ENCODE data around the gene FMNL2. TPM values are rescaled to one million over a fixed set of nuclear protein-coding genes. Genes with fewer than 3 reads are reported as not detected.

The FMNL2 gene
- polyA plus RNA-seq, 4 donors = 87.2 to 123 (median 98.3) TPM

GRCh38 chr2:152564754-152565551 is 230.0 kb downstream of the FMNL2 start:
- DNase-seq (ENCODE audit: low read depth in 4 of 4, low spot score in 2 of 4) = no peak

GRCh38 chr2:152565884-152566727 is 231.1 kb downstream of the FMNL2 start:
- no peak for DNase-seq (ENCODE audit: low read depth in 4 of 4, low spot score in 2 of 4)

- DNase-seq (ENCODE audit: low read depth in 4 of 4, low spot score in 2 of 4) = no peak
Observed at GRCh38 chr2:152566728-152567069, 231.7 kb downstream of the FMNL2 start.

- no peak for DNase-seq (ENCODE audit: low read depth in 4 of 4, low spot score in 2 of 4)
Observed at GRCh38 chr2:152568531-152568930, 233.6 kb downstream of the FMNL2 start.

GRCh38 chr2:152569186-152569585 is 234.2 kb downstream of the FMNL2 start:
- DNase-seq (ENCODE audit: low read depth in 4 of 4, low spot score in 2 of 4) = no peak

- no peak for DNase-seq (ENCODE audit: low read depth in 4 of 4, low spot score in 2 of 4)
Observed at GRCh38 chr2:152571048-152571766, 236.2 kb downstream of the FMNL2 start.

GRCh38 chr2:152572031-152572430 is 237.1 kb downstream of the FMNL2 start:
- DNase-seq (ENCODE audit: low read depth in 4 of 4, low spot score in 2 of 4) = no peak

GRCh38 chr2:152573168-152573567 is 238.2 kb downstream of the FMNL2 start:
- DNase-seq (ENCODE audit: low read depth in 4 of 4, low spot score in 2 of 4) = no peak

GRCh38 chr2:152577579-152577978 is 242.6 kb downstream of the FMNL2 start:
- peak in 2 of 4 donors; percentile 20 to 27 for DNase-seq (ENCODE audit: low read depth in 4 of 4, low spot score in 2 of 4)

GRCh38 chr2:152578573-152578972 is 243.6 kb downstream of the FMNL2 start:
- DNase-seq (ENCODE audit: low read depth in 4 of 4, low spot score in 2 of 4) = no peak

- no peak for DNase-seq (ENCODE audit: low read depth in 4 of 4, low spot score in 2 of 4)
Observed at GRCh38 chr2:152580714-152581113, 245.7 kb downstream of the FMNL2 start.

GRCh38 chr2:152581360-152581759 is 246.4 kb downstream of the FMNL2 start:
- DNase-seq (ENCODE audit: low read depth in 4 of 4, low spot score in 2 of 4) = no peak

GRCh38 chr2:152582081-152582480 is 247.1 kb downstream of the FMNL2 start:
- no peak for DNase-seq (ENCODE audit: low read depth in 4 of 4, low spot score in 2 of 4)

- no peak for DNase-seq (ENCODE audit: low read depth in 4 of 4, low spot score in 2 of 4)
Observed at GRCh38 chr2:152583512-152584229, 248.7 kb downstream of the FMNL2 start.

- no peak for DNase-seq (ENCODE audit: low read depth in 4 of 4, low spot score in 2 of 4)
Observed at GRCh38 chr2:152584301-152584700, 249.3 kb downstream of the FMNL2 start.

- DNase-seq (ENCODE audit: low read depth in 4 of 4, low spot score in 2 of 4) = no peak
Observed at GRCh38 chr2:152585830-152586484, 251.0 kb downstream of the FMNL2 start.

GRCh38 chr2:152587187-152587947 is 252.4 kb downstream of the FMNL2 start:
- DNase-seq (ENCODE audit: low read depth in 4 of 4, low spot score in 2 of 4) = no peak

GRCh38 chr2:152588998-152589397 is 254.0 kb downstream of the FMNL2 start:
- DNase-seq (ENCODE audit: low read depth in 4 of 4, low spot score in 2 of 4) = no peak

GRCh38 chr2:152594022-152594766 is 259.2 kb downstream of the FMNL2 start:
- DNase-seq (ENCODE audit: low read depth in 4 of 4, low spot score in 2 of 4) = no peak
